KOPT-K1 (cell line): Measurements from ENCODE around the gene TNK1.

Experiments used
- H3K27ac ChIP-seq: fragments of 200-600 bp; sonication (generic); 2 replicates; pipeline ENCODE4 v1.5.1; 2016; ENCODE audit warnings: antibody characterized with exemption, mild to moderate bottlenecking, low read depth, low read length; ENCODE audit not compliant: poor library complexity, severe bottlenecking
- H3K36me3 ChIP-seq: fragments of 200-600 bp; sonication (generic); 2 replicates; pipeline ENCODE4 v1.5.1; 2017; ENCODE audit warnings: antibody characterized with exemption, mild to moderate bottlenecking, low read length, moderate library complexity; ENCODE audit not compliant: insufficient read depth
- H3K9me3 ChIP-seq: fragments of 200-600 bp; sonication (generic); 2 replicates; pipeline ENCODE4 v1.5.1; 2017; ENCODE audit warnings: antibody characterized with exemption, low read length, mild to moderate bottlenecking; ENCODE audit not compliant: insufficient read depth, poor library complexity, severe bottlenecking

The TNK1 gene

GRCh38 chr17:7369825-7370224, 11.1 kb upstream of the TNK1 start:
- H3K9me3 ChIP-seq = no peaks in the 10 kb centered on the region
- no peaks in the 10 kb centered on the region for H3K36me3 ChIP-seq
- H3K27ac ChIP-seq = no peak overlapping the region

DNA sequence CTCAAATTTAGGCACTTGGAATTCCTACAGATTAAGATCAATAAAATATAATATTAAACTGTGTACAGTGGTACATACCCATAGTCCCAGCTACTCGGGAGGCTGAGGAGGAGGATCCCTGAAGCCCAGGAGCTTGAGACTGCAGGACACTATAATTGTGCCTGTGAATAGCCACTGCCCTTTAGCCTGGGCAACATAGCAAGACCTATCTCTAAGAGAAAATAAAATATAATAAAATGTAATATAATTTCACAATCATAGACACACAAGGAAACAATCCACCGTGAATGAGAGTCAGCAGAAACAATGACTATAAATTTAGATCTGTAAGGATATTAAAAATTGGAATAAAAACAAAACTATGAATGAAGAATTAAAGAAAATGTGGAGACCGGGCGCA, 10.0 kb upstream of the TNK1 start:
- no peaks in the 10 kb centered on the region for H3K9me3 ChIP-seq

DNA sequence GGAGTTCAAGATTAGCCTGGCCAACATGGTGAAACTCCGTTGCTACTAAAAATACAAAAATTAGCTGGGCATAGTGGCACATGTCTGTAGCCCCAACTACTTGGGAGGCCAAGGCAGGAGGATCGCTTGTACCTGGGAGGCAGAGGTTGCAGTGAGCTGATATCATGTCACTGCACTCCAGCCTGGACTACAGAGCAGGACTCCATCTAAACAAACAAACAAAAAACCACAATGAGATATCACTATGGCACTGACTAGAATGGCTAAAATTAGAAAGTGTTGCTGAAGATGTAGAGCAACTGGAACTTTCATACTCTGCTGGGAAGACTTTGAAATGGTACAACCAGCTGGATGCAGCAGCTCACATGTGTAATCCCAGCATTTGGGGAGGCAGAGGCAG, 6.5 kb upstream of the TNK1 start:
- H3K27ac ChIP-seq = no peak overlapping the region
- H3K36me3 ChIP-seq = no peaks in the 10 kb centered on the region
- H3K9me3 ChIP-seq = peaks cover 4% of the 10 kb centered on the region

More for the DNA sequence above, 10.0 kb upstream of the TNK1 start:
- Histone ChIP-seq H3K27ac (no peak overlapping the region), H3K36me3 (no peaks in the 10 kb centered on the region)

GRCh38 chr17:7379134-7379533, 1.8 kb upstream of the TNK1 start:
- Histone ChIP-seq H3K36me3 (no peaks in the 10 kb centered on the region), H3K27ac (no peak overlapping the region), H3K9me3 (peaks cover 10% of the 10 kb centered on the region)

DNA sequence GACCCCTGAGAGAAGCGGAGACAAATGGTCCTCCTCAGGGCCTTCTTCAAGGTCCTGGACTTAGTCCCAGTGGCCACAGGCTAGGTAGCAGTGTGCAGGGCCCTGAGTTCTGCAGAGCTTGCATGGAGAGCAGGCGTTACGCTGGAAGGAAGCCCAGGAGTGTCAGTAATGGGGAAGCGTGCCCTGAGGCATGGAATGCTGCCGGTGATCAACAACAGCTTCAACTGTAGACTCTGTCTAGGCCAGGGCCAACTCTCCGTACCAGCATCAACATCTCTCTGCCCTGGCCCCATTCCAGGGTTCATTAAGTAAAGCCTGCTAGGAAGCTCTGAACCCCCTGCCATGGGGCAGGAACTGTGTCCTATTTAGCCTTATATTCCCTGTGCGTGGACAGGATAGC, 568 bp upstream of the TNK1 start:
- peaks cover 10% of the 10 kb centered on the region for H3K9me3 ChIP-seq
- no peaks in the 10 kb centered on the region for H3K36me3 ChIP-seq
- H3K27ac ChIP-seq = no peak overlapping the region

DNA sequence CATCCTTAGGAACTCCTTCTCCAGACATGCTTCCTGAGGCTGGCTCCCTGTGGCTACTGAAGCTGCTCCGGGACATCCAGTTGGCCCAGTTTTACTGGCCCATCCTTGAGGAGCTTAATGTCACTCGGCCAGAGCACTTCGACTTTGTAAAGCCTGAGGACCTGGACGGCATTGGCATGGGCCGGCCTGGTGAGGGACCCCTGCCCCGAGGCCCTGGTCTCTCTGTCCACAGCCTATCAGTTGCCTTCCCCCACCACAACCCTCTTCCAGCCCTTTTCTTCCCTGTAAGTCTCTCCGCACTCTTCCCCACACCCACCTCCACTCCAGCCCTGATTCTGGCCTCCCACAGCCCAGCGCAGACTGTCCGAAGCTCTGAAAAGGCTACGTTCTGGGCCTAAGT, 2.0 kb downstream of the TNK1 start:
- Histone ChIP-seq H3K9me3 (peaks cover 10% of the 10 kb centered on the region), H3K36me3 (no peaks in the 10 kb centered on the region), H3K27ac (no peak overlapping the region)

DNA sequence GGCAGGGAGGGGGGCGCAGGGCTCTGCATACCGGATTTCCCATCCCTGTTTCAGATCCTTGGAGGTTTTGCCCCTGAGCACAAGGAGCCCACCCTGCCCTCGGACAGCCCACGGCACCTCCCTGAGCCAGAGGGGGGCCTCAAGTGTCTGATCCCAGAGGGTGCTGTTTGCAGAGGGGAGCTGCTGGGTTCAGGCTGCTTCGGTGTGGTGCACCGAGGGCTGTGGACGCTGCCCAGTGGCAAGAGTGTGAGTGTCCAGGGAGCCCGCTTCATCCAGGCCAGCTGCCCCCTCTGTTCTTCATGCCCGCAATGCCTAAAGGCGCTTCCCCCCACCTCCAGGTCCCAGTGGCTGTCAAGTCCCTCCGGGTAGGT, 2.5 kb downstream of the TNK1 start:
- Histone ChIP-seq H3K27ac (no peak overlapping the region), H3K36me3 (no peaks in the 10 kb centered on the region; the same call in 1 of the 2 replicates), H3K9me3 (peaks cover 10% of the 10 kb centered on the region)

GRCh38 chr17:7383742-7384488, 3.0 kb downstream of the TNK1 start:
- peaks cover 10% of the 10 kb centered on the region for H3K9me3 ChIP-seq
- peak overlapping the region; percentile 45 for H3K27ac ChIP-seq
- no peaks in the 10 kb centered on the region; the same call in 1 of the 2 replicates for H3K36me3 ChIP-seq

DNA sequence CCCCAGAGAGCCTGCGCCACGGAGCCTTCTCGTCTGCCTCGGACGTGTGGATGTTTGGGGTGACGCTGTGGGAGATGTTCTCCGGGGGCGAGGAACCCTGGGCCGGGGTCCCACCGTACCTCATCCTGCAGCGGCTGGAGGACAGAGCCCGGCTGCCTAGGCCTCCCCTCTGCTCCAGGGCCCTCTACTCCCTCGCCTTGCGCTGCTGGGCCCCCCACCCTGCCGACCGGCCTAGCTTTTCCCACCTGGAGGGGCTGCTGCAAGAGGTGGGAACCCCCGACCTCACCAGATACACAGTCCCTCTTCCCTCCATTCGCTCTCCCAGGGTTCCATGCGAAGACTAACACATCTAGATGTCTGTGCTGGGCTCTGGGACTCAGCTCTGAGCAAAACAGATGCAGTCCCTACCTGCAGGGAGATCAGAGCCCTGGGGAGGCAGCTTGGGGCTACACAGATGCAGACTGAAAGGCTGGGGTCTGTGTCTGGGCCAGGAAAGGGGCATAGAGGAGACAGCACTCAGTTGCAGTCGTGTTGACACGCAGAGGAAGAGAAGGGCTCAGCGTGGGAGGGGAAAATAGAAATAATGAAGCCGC, 3.7 kb downstream of the TNK1 start:
- peak overlapping the region; percentile 45 for H3K27ac ChIP-seq
- H3K36me3 ChIP-seq = no peaks in the 10 kb centered on the region; the same call in 1 of the 2 replicates
- H3K9me3 ChIP-seq = peaks cover 4% of the 10 kb centered on the region

DNA sequence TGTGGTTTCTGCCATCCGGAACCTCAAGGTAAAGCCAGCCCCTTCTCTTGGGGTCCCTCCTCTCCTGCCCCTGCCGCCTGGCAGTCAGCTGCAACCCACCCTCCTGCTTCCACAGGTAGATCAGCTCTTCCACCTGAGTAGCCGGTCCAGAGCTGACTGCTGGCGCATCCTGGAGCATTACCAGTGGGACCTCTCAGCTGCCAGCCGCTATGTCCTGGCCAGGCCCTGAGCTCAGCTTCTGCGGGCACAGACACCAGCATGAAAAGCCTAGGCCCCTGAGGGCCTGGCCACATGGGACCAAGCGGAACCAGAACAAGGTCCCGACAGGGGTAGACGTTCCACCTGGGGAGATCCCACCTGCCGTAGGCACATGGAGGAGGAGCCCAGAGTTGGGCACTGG, 8.0 kb downstream of the TNK1 start:
- no peaks in the 10 kb centered on the region for H3K9me3 ChIP-seq
- H3K36me3 ChIP-seq = no peaks in the 10 kb centered on the region; the same call in 1 of the 2 replicates
- H3K27ac ChIP-seq = no peak overlapping the region

DNA sequence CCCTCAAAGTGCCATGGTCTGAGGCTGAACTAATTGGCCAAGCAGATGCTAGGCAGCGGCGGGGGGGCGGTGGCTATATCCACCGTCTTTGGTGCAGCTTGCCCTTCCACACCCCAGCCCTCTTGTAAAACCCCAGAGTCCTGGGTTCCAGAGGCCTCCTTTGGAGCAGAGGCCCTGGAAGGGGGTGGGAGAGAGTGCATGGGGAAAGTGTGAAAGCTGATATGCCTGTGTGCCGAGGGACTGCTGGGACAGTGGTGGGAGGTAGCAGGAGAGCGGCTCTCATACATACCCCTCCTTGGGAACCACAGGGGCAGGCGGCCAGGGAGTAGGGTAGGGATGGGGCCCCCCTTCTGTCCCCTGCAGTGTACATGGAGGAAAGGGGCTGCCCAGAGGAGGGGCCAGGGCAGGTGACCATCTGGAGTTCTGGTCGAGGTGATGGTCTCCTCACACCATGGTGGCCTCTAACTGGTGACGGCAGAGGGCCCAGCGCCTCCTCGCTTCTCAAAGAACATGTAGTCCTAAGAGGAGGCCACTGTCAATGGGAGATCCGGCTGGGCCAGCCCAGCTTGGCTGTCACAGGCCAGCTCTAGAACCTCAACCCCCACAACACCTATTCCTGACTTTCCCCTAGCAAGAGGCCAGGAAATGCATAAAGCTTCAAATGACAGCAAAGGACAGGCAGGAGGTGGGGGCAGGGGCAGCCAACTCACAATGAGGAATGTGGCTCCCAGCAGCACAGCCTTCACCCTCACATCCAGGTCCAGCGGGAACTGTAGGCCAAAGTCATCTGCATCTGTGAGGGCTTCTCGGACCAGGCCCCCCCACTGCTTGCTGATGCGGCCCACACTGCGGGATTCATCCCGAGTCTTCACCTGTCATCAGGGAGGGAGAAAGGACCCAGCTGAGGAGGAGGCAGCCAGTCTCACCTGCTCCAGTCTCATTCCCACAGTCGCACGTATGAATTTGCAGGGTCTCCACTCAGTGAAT, 9.3 kb downstream of the TNK1 start:
- H3K9me3 ChIP-seq = no peaks in the 10 kb centered on the region
- no peak overlapping the region for H3K27ac ChIP-seq
- H3K36me3 ChIP-seq = no peaks in the 10 kb centered on the region; the same call in 1 of the 2 replicates

GRCh38 chr17:7391307-7391706, 10.4 kb downstream of the TNK1 start:
- H3K9me3 ChIP-seq = no peaks in the 10 kb centered on the region
- H3K27ac ChIP-seq = no peak overlapping the region
- no peaks in the 10 kb centered on the region; the same call in 1 of the 2 replicates for H3K36me3 ChIP-seq

DNA sequence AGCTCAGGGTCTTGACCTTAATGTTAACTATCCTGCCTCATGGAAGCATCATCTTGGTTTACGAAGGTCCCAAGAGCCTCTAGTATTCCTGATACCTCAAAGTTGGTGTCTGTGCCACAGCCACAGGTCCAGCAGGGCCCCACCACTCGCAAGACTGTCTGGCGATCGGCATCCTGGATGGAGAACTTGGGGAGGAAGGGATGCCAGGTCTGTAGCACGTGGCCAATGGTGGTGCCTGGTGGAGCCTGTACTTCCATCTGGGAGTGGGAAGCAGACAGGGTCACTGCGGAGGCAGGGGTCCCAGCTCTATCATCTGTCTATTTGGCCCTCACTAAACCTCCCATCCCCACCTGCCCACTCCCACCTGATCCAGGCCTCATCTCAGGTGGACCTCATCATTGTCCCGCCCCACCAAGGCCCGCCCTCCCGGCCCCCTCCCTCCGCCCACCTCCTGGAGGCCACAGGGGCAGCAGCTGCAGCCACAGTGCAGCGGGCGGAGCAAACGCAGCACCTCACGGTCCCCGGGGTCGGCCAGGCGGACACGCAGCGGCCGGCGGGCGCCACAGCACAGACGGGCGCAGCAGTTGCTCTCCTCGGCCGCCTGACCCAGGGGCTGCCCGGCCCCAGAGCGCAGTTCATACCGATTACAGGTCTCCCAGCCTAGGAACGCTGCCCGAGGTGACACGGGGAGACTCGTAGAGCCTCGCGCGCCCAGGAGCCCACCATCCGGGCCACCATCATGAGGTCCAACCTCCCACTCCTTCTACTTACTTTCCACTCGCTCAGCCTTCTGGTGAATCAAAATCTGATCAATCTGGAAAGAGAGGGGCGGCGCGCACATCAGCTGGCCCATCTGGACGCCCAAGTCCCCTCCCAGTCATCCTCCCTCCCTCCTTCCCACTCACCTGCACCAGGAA, 12.1 kb downstream of the TNK1 start:
- Histone ChIP-seq H3K27ac (no peak overlapping the region), H3K9me3 (no peaks in the 10 kb centered on the region), H3K36me3 (no peaks in the 10 kb centered on the region; the same call in 1 of the 2 replicates)
